SKM-1 treated with dmso at 0.1 percent for 144 hours (cell line): Measurements from ENCODE around the gene MBD4.
A peak's percentile ranks its signal among the peaks of the same experiment; 100 is the strongest.

Experiments used
- DNase-seq: peaks from one replicate; lab custom pipeline; 2025; ENCODE audit not compliant: unreplicated experiment; lab: John Stamatoyannopoulos, UW

The MBD4 gene

GRCh38 chr3:129463716-129464115 lies 24.0 kb upstream of the MBD4 start:
- no peak for DNase-seq

GRCh38 chr3:129463094-129463493 lies 23.3 kb upstream of the MBD4 start:
- DNase-seq: no peak

GRCh38 chr3:129462361-129462968 lies 22.7 kb upstream of the MBD4 start:
- no peak for DNase-seq

GRCh38 chr3:129461461-129462146 lies 21.9 kb upstream of the MBD4 start:
- DNase-seq: no peak

GRCh38 chr3:129461022-129461421 lies 21.3 kb upstream of the MBD4 start:
- DNase-seq: no peak

- DNase-seq: no peak
Measured at GRCh38 chr3:129460572-129460971, 20.8 kb upstream of the MBD4 start.

GRCh38 chr3:129460155-129460554 lies 20.4 kb upstream of the MBD4 start:
- no peak for DNase-seq

- no peak for DNase-seq
Measured at GRCh38 chr3:129453732-129454131, 14.0 kb upstream of the MBD4 start.

- DNase-seq: no peak
Measured at GRCh38 chr3:129449279-129450115, 9.7 kb upstream of the MBD4 start.

- DNase-seq: no peak
Measured at GRCh38 chr3:129448186-129448895, 8.6 kb upstream of the MBD4 start.

GRCh38 chr3:129446926-129447325 lies 7.2 kb upstream of the MBD4 start:
- no peak for DNase-seq

- DNase-seq: no peak
Measured at GRCh38 chr3:129445471-129445870, 5.7 kb upstream of the MBD4 start.

GRCh38 chr3:129442947-129443346 lies 3.2 kb upstream of the MBD4 start:
- DNase-seq: no peak

- DNase-seq: no peak
Measured at GRCh38 chr3:129442486-129442885, 2.7 kb upstream of the MBD4 start.

- no peak for DNase-seq
Measured at GRCh38 chr3:129441782-129442181, 2.0 kb upstream of the MBD4 start.

GRCh38 chr3:129441215-129441614 lies 1.5 kb upstream of the MBD4 start:
- DNase-seq: no peak

GRCh38 chr3:129440618-129441190 lies 956 bp upstream of the MBD4 start:
- DNase-seq: no peak

- DNase-seq: peak; percentile 45
Measured at GRCh38 chr3:129439226-129439816, 427 bp downstream of the MBD4 start.

GRCh38 chr3:129435367-129435766 lies 4.4 kb downstream of the MBD4 start:
- no peak for DNase-seq

- no peak for DNase-seq
Measured at GRCh38 chr3:129434140-129434539, 5.6 kb downstream of the MBD4 start.

GRCh38 chr3:129433565-129433964 lies 6.2 kb downstream of the MBD4 start:
- DNase-seq: no peak
